GM21381 (cell line): ENCODE data around the gene IL1F10.

ENCODE experiments used
- ATAC-seq: cut with Tn5 transposase; IDR thresholded peaks from one replicate; pipeline ENCODE4 v1.9.1; 2021; ENCODE audit warnings: mild to moderate bottlenecking, moderate library complexity; ENCODE audit not compliant: unreplicated experiment

Gene IL1F10

GRCh38 chr2:113058998-113059960 lies 8.5 kb upstream of the IL1F10 start, which contains the start of gene IL36RN:
Gene IL36RN, plus strand, starts transcription at chr2:113059198. Its CDS starts 241 bp downstream, at chr2:113059439.
- ATAC-seq: no peak

- ATAC-seq: no peak
Measured at GRCh38 chr2:113060396-113060795, 7.4 kb upstream of the IL1F10 start.

GRCh38 chr2:113060796-113061195 lies 7.0 kb upstream of the IL1F10 start:
- ATAC-seq: no peak

- no peak for ATAC-seq
Measured at GRCh38 chr2:113061241-113061640, 6.5 kb upstream of the IL1F10 start.

GRCh38 chr2:113061896-113062770 lies 5.6 kb upstream of the IL1F10 start:
- ATAC-seq: no peak

- ATAC-seq: no peak
Measured at GRCh38 chr2:113064281-113064680, 3.5 kb upstream of the IL1F10 start.

GRCh38 chr2:113064898-113065297 lies 2.9 kb upstream of the IL1F10 start:
- no peak for ATAC-seq

- no peak for ATAC-seq
Measured at GRCh38 chr2:113068249-113068648, 479 bp downstream of the IL1F10 start.

- no peak for ATAC-seq
Measured at GRCh38 chr2:113068706-113069485, 1.1 kb downstream of the IL1F10 start.

GRCh38 chr2:113069676-113070605 lies 2.2 kb downstream of the IL1F10 start:
- no peak for ATAC-seq

- ATAC-seq: no peak
Measured at GRCh38 chr2:113070606-113070975, 2.8 kb downstream of the IL1F10 start.

- no peak for ATAC-seq
Measured at GRCh38 chr2:113072584-113072983, 4.8 kb downstream of the IL1F10 start.

GRCh38 chr2:113073325-113073834 lies 5.6 kb downstream of the IL1F10 start:
- ATAC-seq: no peak

GRCh38 chr2:113075030-113075429 lies 7.3 kb downstream of the IL1F10 start:
- ATAC-seq: no peak

- no peak for ATAC-seq
Measured at GRCh38 chr2:113075600-113075999, 7.8 kb downstream of the IL1F10 start.

- ATAC-seq: no peak
Measured at GRCh38 chr2:113076954-113077669, 9.3 kb downstream of the IL1F10 start.

GRCh38 chr2:113077921-113078320 lies 10.2 kb downstream of the IL1F10 start:
- ATAC-seq: no peak

- no peak for ATAC-seq
Measured at GRCh38 chr2:113078350-113078839, 10.6 kb downstream of the IL1F10 start.

- no peak for ATAC-seq
Measured at GRCh38 chr2:113079131-113079530, 11.4 kb downstream of the IL1F10 start.
